HG02623 (cell line): Measurements from ENCODE around the gene KLRF1.
A peak's percentile ranks its signal among the peaks of the same experiment; 100 is the strongest.

ENCODE experiments used
- ATAC-seq: cut with Tn5 transposase; IDR thresholded peaks from one replicate; pipeline ENCODE4 v1.9.1; 2021; ENCODE audit warnings: moderate library complexity; ENCODE audit not compliant: unreplicated experiment

KLRF1 gene, protein sequence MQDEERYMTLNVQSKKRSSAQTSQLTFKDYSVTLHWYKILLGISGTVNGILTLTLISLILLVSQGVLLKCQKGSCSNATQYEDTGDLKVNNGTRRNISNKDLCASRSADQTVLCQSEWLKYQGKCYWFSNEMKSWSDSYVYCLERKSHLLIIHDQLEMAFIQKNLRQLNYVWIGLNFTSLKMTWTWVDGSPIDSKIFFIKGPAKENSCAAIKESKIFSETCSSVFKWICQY

GRCh38 chr12:9827209-9827888, at the start of gene KLRF1:
KLRF1 (plus strand) TSS chr12:9827481; CDS start chr12:9827545, 64 bp downstream.
- no peak for ATAC-seq

DNA sequence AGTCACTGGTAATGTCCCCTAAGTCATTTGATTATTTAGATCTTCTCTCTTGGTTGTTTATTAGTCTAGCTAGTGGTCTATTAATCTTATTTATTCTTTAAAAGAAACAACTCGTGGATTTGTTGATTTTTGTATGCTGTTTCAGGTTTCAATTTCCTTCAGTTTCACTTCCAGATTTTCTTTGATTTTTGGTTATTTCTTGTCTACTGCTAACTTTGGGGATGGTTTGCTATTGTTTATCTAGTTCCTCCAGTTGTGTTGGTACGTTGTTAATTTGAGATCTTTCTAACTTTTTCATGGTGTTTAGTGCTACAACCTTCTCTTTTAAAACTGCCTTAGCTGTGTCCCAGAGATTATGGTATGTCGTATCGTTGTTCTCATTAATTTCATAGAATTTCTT, 48.1 kb upstream of the KLRF1 start:
- ATAC-seq = no peak

GRCh38 chr12:9781360-9781759, 45.9 kb upstream of the KLRF1 start:
- no peak for ATAC-seq

- ATAC-seq = no peak
These were observed 44.5 kb upstream of the KLRF1 start for GRCh38 chr12:9782547-9783382.

DNA sequence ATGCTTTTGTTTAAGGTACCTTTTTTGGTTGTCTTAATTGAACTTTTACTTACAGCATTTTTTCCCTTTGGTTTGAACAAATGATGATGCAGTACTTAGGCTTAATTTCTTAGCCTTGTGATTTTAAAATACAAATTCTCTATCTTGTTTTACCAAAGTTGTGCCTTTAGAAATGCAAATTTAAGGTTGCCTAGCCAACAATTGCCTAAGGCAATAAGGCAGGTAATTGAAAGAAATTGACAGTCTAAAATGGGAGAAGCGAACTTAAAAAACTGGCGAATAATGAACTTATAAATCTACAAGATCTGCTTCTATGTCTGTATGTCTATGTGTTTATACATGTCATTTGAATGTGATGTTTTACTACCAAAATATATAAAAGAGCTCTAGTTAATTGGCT, 43.0 kb upstream of the KLRF1 start:
- ATAC-seq = no peak

DNA sequence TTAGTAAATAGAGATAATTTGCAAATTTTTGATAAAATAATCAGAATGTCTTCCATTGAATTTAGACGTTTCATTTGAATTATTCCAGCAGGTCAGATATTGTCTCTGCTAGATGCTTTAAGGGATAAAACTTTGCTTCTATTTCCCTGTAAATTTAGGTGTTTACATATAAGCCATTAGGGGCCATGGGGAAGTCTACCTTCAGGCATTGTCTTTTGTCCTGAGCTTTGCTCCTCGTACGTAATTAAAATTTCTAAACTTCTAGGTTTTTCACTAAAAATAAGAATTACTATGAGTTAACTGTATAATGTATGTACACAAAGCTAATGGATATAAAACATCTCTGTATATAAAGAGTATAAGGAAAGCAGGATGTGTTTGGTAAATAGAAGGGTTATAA, 42.5 kb upstream of the KLRF1 start:
- no peak for ATAC-seq

GRCh38 chr12:9786726-9787717, 40.3 kb upstream of the KLRF1 start:
- no peak for ATAC-seq

GRCh38 chr12:9792185-9792900, 34.9 kb upstream of the KLRF1 start:
- ATAC-seq = no peak

DNA sequence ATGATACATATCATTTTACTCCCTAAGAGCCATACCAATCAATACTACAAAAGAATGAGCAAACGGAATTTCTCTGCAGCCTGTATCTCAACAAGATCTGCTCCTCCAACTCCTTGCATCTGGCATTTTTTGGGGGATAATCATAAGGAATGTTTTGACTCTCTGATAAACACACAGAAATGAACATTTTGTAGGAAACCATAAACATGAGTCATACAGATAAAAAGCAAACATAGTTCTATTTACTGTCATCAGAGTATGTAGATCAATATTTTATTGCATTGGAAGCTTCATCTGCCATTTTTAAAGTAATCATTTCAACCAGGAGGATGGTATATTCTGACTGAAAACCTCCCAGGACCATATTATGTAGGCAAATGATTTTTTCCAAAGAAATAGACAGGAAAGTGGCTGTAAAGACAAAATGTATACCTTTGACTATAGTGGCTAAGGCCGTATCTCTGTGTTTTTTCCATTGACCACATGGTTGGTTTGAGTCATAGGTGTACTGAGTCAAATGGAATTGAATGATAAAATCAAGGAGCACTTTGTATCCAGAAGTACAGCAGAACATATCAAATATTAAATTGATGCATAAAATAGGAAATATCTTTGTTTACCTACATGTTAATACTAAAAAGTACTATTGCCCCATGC, 34.2 kb upstream of the KLRF1 start:
- ATAC-seq = no peak

- ATAC-seq = no peak
These were observed 33.4 kb upstream of the KLRF1 start for GRCh38 chr12:9793779-9794395.

- no peak for ATAC-seq
These were observed 32.7 kb upstream of the KLRF1 start for GRCh38 chr12:9794484-9795093.

GRCh38 chr12:9795945-9796344, 31.3 kb upstream of the KLRF1 start:
- no peak for ATAC-seq

GRCh38 chr12:9796346-9796745, 30.9 kb upstream of the KLRF1 start:
- no peak for ATAC-seq

DNA sequence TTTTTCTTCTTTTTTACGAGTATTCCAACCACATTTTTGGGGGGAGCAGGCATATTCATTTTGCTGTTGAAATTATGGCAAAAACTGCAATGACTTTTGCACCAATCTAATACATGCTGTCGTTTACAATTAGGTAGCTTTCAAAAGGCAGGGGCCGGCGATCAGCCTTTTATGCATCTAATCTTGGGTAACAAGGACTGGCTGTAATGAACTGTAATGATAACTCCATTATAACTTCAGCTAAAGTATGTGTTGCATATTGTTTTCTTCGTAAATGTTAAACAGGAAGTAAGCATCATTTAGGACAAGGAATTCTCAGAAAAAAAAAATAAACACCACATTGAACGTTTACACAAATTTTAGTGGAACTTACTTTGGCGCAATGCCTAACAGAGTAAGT, 30.3 kb upstream of the KLRF1 start:
- ATAC-seq = no peak

DNA sequence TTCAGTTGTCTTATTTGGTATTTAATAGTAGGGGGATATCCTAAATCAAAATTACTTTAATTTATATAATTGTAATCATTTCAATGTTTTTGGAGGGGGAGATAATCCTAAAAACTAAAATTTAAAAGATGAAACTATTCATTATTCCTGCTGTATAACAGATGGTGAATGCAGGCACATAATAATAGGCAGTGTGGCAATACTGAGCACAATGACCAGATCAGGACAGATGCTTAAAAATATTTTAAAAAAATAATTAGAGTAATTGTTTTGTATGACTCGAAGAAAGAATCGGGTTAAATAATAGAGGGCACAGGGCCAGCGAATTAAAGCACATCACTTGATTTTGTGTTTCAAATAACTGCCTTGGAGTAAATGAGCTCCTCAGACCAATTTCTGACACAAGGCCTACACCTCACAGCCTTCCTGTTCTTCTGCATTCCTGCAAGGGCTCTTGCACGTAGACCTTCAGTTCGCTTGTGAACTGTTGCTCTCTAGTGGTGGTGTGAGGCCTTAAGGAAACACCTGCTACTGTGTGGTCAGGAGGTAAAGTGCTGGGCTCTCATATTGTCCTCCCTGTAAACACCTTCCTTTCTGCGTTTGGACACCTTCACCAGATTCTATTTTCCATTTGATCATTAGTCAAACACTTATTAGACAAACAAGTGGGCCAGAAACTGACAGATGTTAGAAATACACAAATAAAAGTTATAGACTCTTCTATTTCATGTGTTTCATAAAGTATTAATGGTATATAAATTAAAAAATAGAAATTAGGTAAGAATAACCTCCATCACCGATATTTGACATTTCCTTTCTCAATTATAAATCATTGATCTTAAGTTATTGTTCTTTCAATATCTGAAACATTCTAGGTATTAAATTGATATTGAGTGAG, 29.3 kb upstream of the KLRF1 start:
- peak; percentile 93 for ATAC-seq

DNA sequence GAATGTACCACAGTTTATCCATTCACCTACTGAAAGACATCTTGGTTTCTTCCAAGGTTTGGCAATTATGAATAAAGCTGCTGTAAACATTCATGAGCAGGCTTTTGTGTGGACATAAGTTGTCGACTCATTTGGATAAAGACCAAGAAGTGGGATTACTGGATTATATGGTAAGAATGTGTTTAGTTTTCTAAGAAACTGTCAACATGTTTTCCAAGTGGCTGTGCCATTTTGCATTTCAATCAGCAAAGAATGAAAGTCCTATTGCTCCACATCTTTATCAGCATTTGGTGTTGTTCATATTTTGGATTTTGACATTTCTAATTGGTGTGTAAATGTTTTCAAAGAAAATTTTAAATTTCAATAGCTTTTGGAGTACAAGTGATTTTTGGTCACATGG, 27.3 kb upstream of the KLRF1 start:
- ATAC-seq = no peak

GRCh38 chr12:9805883-9806282, 21.4 kb upstream of the KLRF1 start:
- no peak for ATAC-seq

- no peak for ATAC-seq
These were observed 20.6 kb upstream of the KLRF1 start for GRCh38 chr12:9806714-9807113.
